GM10847 (cell line): ENCODE measurements around the gene ABCC5.

ENCODE experiments used
- POLR2A ChIP-seq: IDR thresholded peaks from 2 replicates; pipeline ENCODE4 v1.6.1; 2011; ENCODE audit not compliant: insufficient read length; ENCODE audit errors: extremely low read depth

ABCC5 gene

GRCh38 chr3:184018424-184018973 is 815 bp upstream of the ABCC5 start:
- no peak for TF ChIP-seq POLR2A

- TF ChIP-seq POLR2A: no peak
These were observed 643 bp downstream of the ABCC5 start for GRCh38 chr3:184016811-184017671.

GRCh38 chr3:184016169-184016570 is 1.5 kb downstream of the ABCC5 start:
- no peak for TF ChIP-seq POLR2A

- no peak for TF ChIP-seq POLR2A
These were observed 2.2 kb downstream of the ABCC5 start for GRCh38 chr3:184015381-184016019.

- TF ChIP-seq POLR2A: no peak
These were observed 5.5 kb downstream of the ABCC5 start for GRCh38 chr3:184011937-184012889.

- TF ChIP-seq POLR2A: no peak
These were observed 6.3 kb downstream of the ABCC5 start for GRCh38 chr3:184011230-184011876.

- TF ChIP-seq POLR2A: no peak
These were observed 9.5 kb downstream of the ABCC5 start for GRCh38 chr3:184008161-184008560.

- no peak for TF ChIP-seq POLR2A
These were observed 11.7 kb downstream of the ABCC5 start for GRCh38 chr3:184005941-184006507.

GRCh38 chr3:184004476-184004875 is 13.2 kb downstream of the ABCC5 start:
- TF ChIP-seq POLR2A: no peak

GRCh38 chr3:184003187-184003967 is 14.3 kb downstream of the ABCC5 start:
- no peak for TF ChIP-seq POLR2A

- no peak for TF ChIP-seq POLR2A
These were observed 15.2 kb downstream of the ABCC5 start for GRCh38 chr3:184002469-184002868.

GRCh38 chr3:184001761-184002160 is 15.9 kb downstream of the ABCC5 start:
- TF ChIP-seq POLR2A: no peak

GRCh38 chr3:183991403-183991802 is 26.3 kb downstream of the ABCC5 start:
- no peak for TF ChIP-seq POLR2A
